Coronary artery (tissue), 2 donors: ENCODE measurements around the gene TMTC1.

Source experiments
- DNase-seq: peaks from one replicate; pipeline ENCODE4 v3.0.0-alpha.2; 2017; ENCODE audit warnings: low spot score
- H3K27ac ChIP-seq, 2 donors: fragments of 200-600 bp; sonication (generic); one replicate each; pipeline ENCODE4 v1.5.1; 2016 to 2019
- H3K4me3 ChIP-seq: fragments of 200-600 bp; sonication (generic); 2 replicates; pipeline ENCODE4 v1.5.1; 2016; ENCODE audit warnings: mild to moderate bottlenecking, moderate library complexity
- CTCF ChIP-seq: fragments of 200-600 bp; sonication (generic); IDR thresholded peaks from one replicate; pipeline ENCODE4 v1.5.1; 2019; ENCODE audit warnings: antibody characterized with exemption

TMTC1 gene

DNA sequence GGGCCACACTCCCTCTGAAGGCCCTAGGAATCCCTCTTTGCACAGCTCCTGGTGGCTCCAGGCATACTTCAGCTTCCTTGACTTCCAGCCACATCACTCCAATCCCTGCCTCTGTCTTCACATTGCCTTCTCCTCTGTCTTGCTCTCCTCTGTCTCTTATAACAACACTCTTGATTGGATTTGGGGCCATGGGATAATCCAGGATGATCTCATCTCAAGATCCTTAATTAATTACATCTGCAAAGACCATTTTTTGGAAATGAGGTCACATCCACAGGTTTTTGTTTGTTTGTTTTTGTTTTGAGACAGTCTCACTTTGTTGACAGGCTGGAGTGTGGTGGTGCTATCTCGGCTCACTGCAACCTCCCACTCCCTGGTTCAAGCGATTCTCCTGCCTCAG, 88.7 kb downstream of the TMTC1 start:
- no peak for TF ChIP-seq CTCF
- Histone ChIP-seq H3K27ac (no peak overlapping the region), H3K4me3 (no peak overlapping the region)
- no peak for DNase-seq

- Histone ChIP-seq H3K4me3 (no peak overlapping the region), H3K27ac (no peak overlapping the region)
- TF ChIP-seq CTCF = no peak
- no peak for DNase-seq
Measured at GRCh38 chr12:29694002-29694401, 89.7 kb downstream of the TMTC1 start.

- no peak overlapping the region for H3K4me3 ChIP-seq
- no peak for DNase-seq
- TF ChIP-seq CTCF = no peak
- no peak overlapping the region for H3K27ac ChIP-seq
Measured at GRCh38 chr12:29692237-29692636, 91.5 kb downstream of the TMTC1 start.

DNA sequence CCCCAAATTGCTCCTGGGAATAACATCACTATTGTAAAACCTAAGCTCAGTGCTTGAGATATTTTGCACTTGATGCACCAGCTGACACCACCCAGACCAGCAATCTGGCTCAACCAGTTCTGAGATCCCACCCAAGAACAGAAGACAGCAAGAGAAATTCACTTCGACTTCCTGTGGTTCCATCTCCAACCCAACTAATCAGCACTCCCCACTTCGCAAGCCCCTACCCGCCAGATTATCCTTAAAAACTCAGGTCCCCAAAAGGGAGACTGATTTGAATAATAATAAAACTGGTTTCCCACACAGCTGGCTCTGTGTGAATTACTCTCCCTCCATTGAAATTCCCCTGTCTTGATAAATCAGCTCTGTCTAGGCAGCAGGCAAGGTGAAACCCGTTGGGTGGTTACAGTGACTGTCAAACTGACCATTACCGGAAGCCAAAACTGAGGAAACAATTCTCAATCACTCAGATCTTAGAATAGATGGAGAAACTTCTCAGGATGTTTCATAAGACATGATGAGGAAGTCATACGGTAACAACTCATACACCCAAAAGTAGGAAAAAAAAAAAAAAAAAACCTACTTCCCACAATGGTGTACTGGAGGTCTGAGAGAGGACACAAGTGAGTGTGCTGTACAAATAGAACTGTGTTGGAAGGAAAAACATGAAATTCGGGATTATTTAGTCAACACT, 92.4 kb downstream of the TMTC1 start:
- no peak overlapping the region for H3K4me3 ChIP-seq
- no peak for TF ChIP-seq CTCF
- no peak for DNase-seq
- no peak overlapping the region for H3K27ac ChIP-seq

DNA sequence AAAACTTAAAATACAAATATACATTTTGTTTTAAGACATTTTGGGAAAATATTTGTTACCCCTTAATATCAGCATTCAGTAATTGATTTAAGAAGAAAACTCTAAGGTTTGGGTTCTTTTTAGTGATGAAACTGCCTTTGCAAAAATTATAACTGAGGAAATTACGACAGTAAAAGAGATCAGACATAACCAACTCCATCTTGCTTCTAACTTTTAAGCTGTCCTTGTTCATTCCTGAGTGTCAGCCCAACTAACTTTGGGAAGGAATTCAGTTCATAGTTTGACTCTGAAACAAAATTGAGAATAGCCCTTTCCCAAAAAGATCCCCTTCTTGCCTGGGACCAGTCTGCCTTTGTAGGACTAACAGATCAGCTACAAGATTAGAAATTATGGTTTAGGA, 93.0 kb downstream of the TMTC1 start:
- no peak for TF ChIP-seq CTCF
- Histone ChIP-seq H3K27ac (no peak overlapping the region), H3K4me3 (no peak overlapping the region)
- DNase-seq = no peak

DNA sequence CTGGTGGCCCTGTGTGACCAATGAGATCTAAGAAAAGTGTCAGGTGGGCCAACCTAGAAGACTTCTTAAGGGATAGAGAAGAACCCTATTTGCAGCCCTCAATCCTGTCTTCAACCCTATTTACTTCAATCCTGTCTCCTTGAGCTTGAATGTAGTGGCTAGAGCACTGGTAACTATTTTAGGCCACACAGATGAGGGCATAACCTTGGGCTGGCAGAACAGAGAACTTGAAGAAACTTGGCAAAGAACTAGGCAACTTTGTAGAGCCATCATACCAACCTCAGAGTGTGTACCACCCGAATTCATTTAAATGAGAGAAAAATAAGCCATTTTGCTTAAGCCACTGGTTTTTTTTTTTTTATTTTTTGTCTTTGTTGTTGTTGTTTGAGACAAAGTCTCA, 94.8 kb downstream of the TMTC1 start:
- H3K4me3 ChIP-seq = no peak overlapping the region
- no peak for TF ChIP-seq CTCF
- no peak for DNase-seq
- no peak overlapping the region for H3K27ac ChIP-seq

DNA sequence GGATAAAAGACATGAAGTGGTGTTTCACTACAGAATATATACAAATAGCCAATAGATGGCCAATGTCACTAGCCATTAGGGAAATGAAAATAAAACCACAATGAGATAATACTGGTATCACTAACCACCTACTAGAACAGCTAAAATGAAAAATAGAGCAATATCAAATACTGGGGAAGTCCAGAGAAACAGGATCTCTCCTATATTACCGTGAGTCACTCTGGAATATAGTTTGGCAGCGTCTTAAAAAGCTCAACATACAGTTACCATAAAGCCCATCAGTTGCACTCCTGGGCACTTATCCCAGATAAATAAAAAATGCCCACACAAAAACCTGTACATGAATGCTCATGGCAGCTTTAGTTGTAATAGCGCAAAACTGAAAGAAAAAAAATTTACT, 101.7 kb downstream of the TMTC1 start:
- no peak for TF ChIP-seq CTCF
- Histone ChIP-seq H3K4me3 (no peak overlapping the region), H3K27ac (no peak overlapping the region)
- no peak for DNase-seq
